Transverse colon (tissue), 4 donors: ENCODE measurements around the gene PFKFB2.

Experiments
- CTCF ChIP-seq, 5 experiments: fragments of 200-600 bp in 3 of 5; fragments of 450-650 bp in 2 of 5; sonication (generic) in 3 of 5; IDR thresholded peaks; 1 replicate in 2 of 5; 2 replicates in 3 of 5; pipeline ENCODE4 v1.5.1; 2016 to 2017; ENCODE audit warnings: antibody characterized with exemption in 5 of 5, inconsistent platforms in 3 of 5, mild to moderate bottlenecking in 2 of 5, moderate library complexity in 1 of 5
- POLR2AphosphoS5 ChIP-seq, 3 donors: sonication (generic); formaldehyde crosslinking; IDR thresholded peaks; one replicate each; pipeline ENCODE4 v1.6.1; 2016; ENCODE audit warnings: antibody characterized with exemption in 3 of 3

- no peak for TF ChIP-seq CTCF (IDR thresholded peaks at IDR 0.05)
- TF ChIP-seq POLR2AphosphoS5 (IDR thresholded peaks at IDR 0.05): no peak
These were observed 31.8 kb upstream of the PFKFB2 start for GRCh38 chr1:207021139-207021861.
